IMR-90 (cell line): Measurements from ENCODE around the gene PFKP. TPM values are rescaled to one million over a fixed set of nuclear protein-coding genes. Genes with fewer than 3 reads are reported as not detected.

Source experiments
- ATAC-seq: fragments of 200-7000 bp; cut with Tn5 transposase; 2 replicates; pipeline ENCODE4 v1.9.1; 2020; ENCODE audit warnings: low read depth, mild to moderate bottlenecking, moderate library complexity
- BruUV-seq: library from RNA; stranded (reverse); fragments of 400-500 nt; replicated peaks from 2 replicates; lab custom pipeline; 2021; lab: Mats Ljungman, UMichigan
- CTCF ChIA-PET: fragments of 300-600 bp; formaldehyde crosslinking; extraction: SDS; loops from one replicate; lab custom pipeline; 2021; ENCODE audit warnings: antibody characterized with exemption; lab: Yijun Ruan, JAX
- POLR2A ChIA-PET: fragments of 300-600 bp; sonication (Branson Sonifier 250); formaldehyde crosslinking; loops from one replicate; lab custom pipeline; 2022; ENCODE audit warnings: antibody characterized with exemption; ENCODE audit not compliant: unreplicated experiment; lab: Charles Lee
- DNase-seq: peaks from one replicate; pipeline ENCODE4 v3.0.0; 2013
- H2AFZ ChIP-seq: replicated peaks from 2 replicates; pipeline ENCODE3; 2013; ENCODE audit warnings: low read length, mild to moderate bottlenecking; ENCODE audit not compliant: poor library complexity
- H2AK5ac ChIP-seq: 2 replicates; pipeline ENCODE4 v1.6.1; 2013; ENCODE audit warnings: low read depth, low read length, inconsistent platforms
- H2AK9ac ChIP-seq: replicated peaks from 2 replicates; pipeline ENCODE3; 2013; ENCODE audit warnings: mild to moderate bottlenecking, low read depth, low read length, moderate library complexity; ENCODE audit not compliant: poor library complexity
- H2BK120ac ChIP-seq: 2 replicates; pipeline ENCODE4 v1.6.1; 2013; ENCODE audit warnings: low read depth, low read length, inconsistent platforms
- H2BK15ac ChIP-seq: 3 replicates; pipeline ENCODE4 v1.6.1; 2013; ENCODE audit warnings: low read depth, low read length, inconsistent platforms
- H2BK20ac ChIP-seq: 2 replicates; pipeline ENCODE4 v1.6.1; 2013; ENCODE audit warnings: low read depth, mild to moderate bottlenecking, inconsistent platforms, low read length, moderate library complexity
- H2BK5ac ChIP-seq: 2 replicates; pipeline ENCODE4 v1.6.1; 2013; ENCODE audit warnings: mild to moderate bottlenecking, low read depth, low read length, inconsistent platforms; ENCODE audit not compliant: poor library complexity, severe bottlenecking
- H3K14ac ChIP-seq: replicated peaks from 2 replicates; pipeline ENCODE4 v1.6.1; 2013; ENCODE audit warnings: low read depth, low read length, inconsistent platforms
- H3K18ac ChIP-seq: 2 replicates; pipeline ENCODE4 v1.6.1; 2013; ENCODE audit warnings: low read depth, low read length, control low read depth
- H3K23ac ChIP-seq: 2 replicates; pipeline ENCODE4 v1.6.1; 2013; ENCODE audit warnings: low read depth, low read length, inconsistent platforms
- H3K27ac ChIP-seq: 2 replicates; pipeline ENCODE4 v1.5.1; 2013; ENCODE audit warnings: mild to moderate bottlenecking, control low read depth, low read length; ENCODE audit not compliant: insufficient read depth
- H3K27me3 ChIP-seq: 2 replicates; pipeline ENCODE4 v1.6.1; 2013; ENCODE audit warnings: low read length; ENCODE audit not compliant: control insufficient read depth, insufficient read depth
- H3K36me3 ChIP-seq: 2 replicates; pipeline ENCODE4 v1.6.1; 2013; ENCODE audit warnings: low read length, mixed read lengths; ENCODE audit not compliant: control insufficient read depth, insufficient read depth
- H3K4ac ChIP-seq: 2 replicates; pipeline ENCODE4 v1.6.1; 2013; ENCODE audit warnings: low read depth, low read length, inconsistent platforms
- H3K4me1 ChIP-seq: 2 replicates; pipeline ENCODE4 v1.6.1; 2013; ENCODE audit warnings: low read length, mixed read lengths; ENCODE audit not compliant: control insufficient read depth, insufficient read depth
- H3K4me2 ChIP-seq: 2 replicates; pipeline ENCODE4 v1.6.1; 2013; ENCODE audit warnings: low read depth, mild to moderate bottlenecking, control low read depth, low read length, moderate library complexity
- H3K4me3 ChIP-seq: 2 replicates; pipeline ENCODE4 v1.5.1; 2013; ENCODE audit warnings: low read depth, mild to moderate bottlenecking, control low read depth, low read length, moderate library complexity; ENCODE audit not compliant: insufficient read depth
- H3K56ac ChIP-seq: 2 replicates; pipeline ENCODE4 v1.6.1; 2013; ENCODE audit warnings: low read length, inconsistent platforms; ENCODE audit not compliant: insufficient read depth; ENCODE audit errors: extremely low read depth
- H3K79me1 ChIP-seq, 2 experiments: 2 replicates each; pipeline ENCODE4 v1.6.1; 2013; ENCODE audit warnings: low read length in 2 of 2, inconsistent platforms in 1 of 2, low read depth in 1 of 2
- H3K9ac ChIP-seq: 2 replicates; pipeline ENCODE4 v1.6.1; 2013; ENCODE audit warnings: low read depth, low read length, control low read depth
- H3K9me1 ChIP-seq: 2 replicates; pipeline ENCODE4 v1.6.1; 2013; ENCODE audit warnings: low read length, inconsistent platforms; ENCODE audit not compliant: insufficient read depth
- H3K9me3 ChIP-seq: 2 replicates; pipeline ENCODE4 v1.6.1; 2013; ENCODE audit warnings: low read length; ENCODE audit not compliant: control insufficient read depth, insufficient read depth
- H4K20me1 ChIP-seq: 2 replicates; pipeline ENCODE4 v1.6.1; 2013; ENCODE audit warnings: low read length, inconsistent platforms; ENCODE audit not compliant: insufficient read depth
- H4K5ac ChIP-seq: 2 replicates; pipeline ENCODE4 v1.6.1; 2013; ENCODE audit warnings: mild to moderate bottlenecking, low read depth, low read length, control low read depth
- H4K8ac ChIP-seq, 2 experiments: 2 replicates each; pipeline ENCODE4 v1.6.1; 2013; ENCODE audit warnings: low read depth in 2 of 2, low read length in 2 of 2, control low read depth in 1 of 2, inconsistent platforms in 1 of 2
- H4K91ac ChIP-seq: 2 replicates; pipeline ENCODE4 v1.6.1; 2013; ENCODE audit warnings: low read depth, low read length, inconsistent platforms; ENCODE audit not compliant: insufficient read depth
- BHLHE40 ChIP-seq: fragments of 150-350 bp; IDR thresholded peaks from 2 replicates; pipeline ENCODE4 v1.6.1; 2016; ENCODE audit warnings: mild to moderate bottlenecking, low read depth, low read length
- CEBPB ChIP-seq: IDR thresholded peaks from 2 replicates; pipeline ENCODE4 v1.6.1; 2012; ENCODE audit warnings: low read depth, low read length, improper control_type of control experiment
- CHD1 ChIP-seq: IDR thresholded peaks from 2 replicates; pipeline ENCODE4 v1.6.1; 2012; ENCODE audit warnings: low read depth, low read length, improper control_type of control experiment
- ELK1 ChIP-seq: fragments of 150-350 bp; IDR thresholded peaks from 2 replicates; pipeline ENCODE4 v1.6.1; 2016; ENCODE audit warnings: low read depth, mild to moderate bottlenecking, low read length, moderate library complexity, borderline replicate concordance
- FOS ChIP-seq: fragments of 150-350 bp; IDR thresholded peaks from 2 replicates; pipeline ENCODE4 v1.6.1; 2016; ENCODE audit warnings: low read depth, low read length
- MAFK ChIP-seq: IDR thresholded peaks from 2 replicates; pipeline ENCODE4 v1.6.1; 2012; ENCODE audit warnings: low read depth, low read length, improper control_type of control experiment
- MAZ ChIP-seq: IDR thresholded peaks from 2 replicates; pipeline ENCODE4 v1.6.1; 2012; ENCODE audit warnings: low read depth, mild to moderate bottlenecking, low read length, improper control_type of control experiment, moderate library complexity, borderline replicate concordance
- MXI1 ChIP-seq: IDR thresholded peaks from 2 replicates; pipeline ENCODE4 v1.6.1; 2012; ENCODE audit warnings: low read depth, mild to moderate bottlenecking, low read length, moderate library complexity, borderline replicate concordance
- NFE2L2 ChIP-seq: fragments of 150-350 bp; IDR thresholded peaks from 2 replicates; pipeline ENCODE4 v1.6.1; 2016; ENCODE audit warnings: low read depth, mild to moderate bottlenecking, low read length
- POLR2A ChIP-seq: IDR thresholded peaks from 2 replicates; pipeline ENCODE4 v1.6.1; 2012; ENCODE audit warnings: mild to moderate bottlenecking, low read depth, low read length
- RAD21 ChIP-seq: IDR thresholded peaks from 2 replicates; pipeline ENCODE4 v1.6.1; 2012; ENCODE audit warnings: low read length, improper control_type of control experiment
- RCOR1 ChIP-seq: IDR thresholded peaks from 2 replicates; pipeline ENCODE4 v1.6.1; 2012; ENCODE audit warnings: mild to moderate bottlenecking, low read length, improper control_type of control experiment; ENCODE audit not compliant: insufficient replicate concordance
- RFX5 ChIP-seq: IDR thresholded peaks from 2 replicates; pipeline ENCODE4 v1.8.0; 2012; ENCODE audit warnings: low read depth, mild to moderate bottlenecking, low read length, moderate library complexity
- SMC3 ChIP-seq: fragments of 150-350 bp; IDR thresholded peaks from 2 replicates; pipeline ENCODE4 v1.6.1; 2016; ENCODE audit warnings: low read depth, mild to moderate bottlenecking, antibody characterized with exemption, low read length, moderate library complexity
- WGBS, 2 experiments: methylation state at CpG; one replicate each; pipeline versions ENCODE4 v1.1.5 to v1.1.7; 2013; ENCODE audit warnings: missing lambda C conversion rate in 2 of 2; ENCODE audit not compliant: insufficient read length in 1 of 2; ENCODE audit errors: extremely low coverage in 2 of 2; 5-methylcytosine and 5-hydroxymethylcytosine counted together
- dilution Hi-C: fragments of 300-500 bp; cut with HindIII; formaldehyde crosslinking; loops from one replicate; pipeline ENCODE4 v1.14.3; 2018; ENCODE audit warnings: low sequenced_read_pairs; ENCODE audit not compliant: unreplicated experiment
- in situ Hi-C: fragments of 300-500 bp; cut with MboI; formaldehyde crosslinking; loops from 3 replicates; pipeline ENCODE4 v1.14.3; 2019; ENCODE audit warnings: low sequenced_read_pairs, inconsistent platforms, mixed read lengths
- intact Hi-C: fragments of 100-400 bp; cut with micrococcal nuclease; formaldehyde crosslinking; loops from 2 replicates; pipeline ENCODE4 v1.10.0; 2022
- polyA plus RNA-seq, 3 experiments: library from polyadenylated mRNA; depleted of rRNA; stranded (reverse); fragments of >200 nt; gene quantifications; 2 replicates each; pipeline ENCODE4 v1.2.3, GENCODE V29; 2012; ENCODE audit warnings: low replicate concordance in 1 of 3
- total RNA-seq: library from RNA; depleted of rRNA; stranded (reverse); fragments of >200 nt; gene quantifications from 2 replicates; pipeline ENCODE4 v1.2.3, GENCODE V29; 2012
- TF ChIP-seq, protein P1 (sequence below): fragments of 150-350 bp; IDR thresholded peaks from 2 replicates; pipeline ENCODE4 v1.6.1; 2017; ENCODE audit warnings: mild to moderate bottlenecking, antibody characterized with exemption, low read length, low read depth
- TF ChIP-seq, protein P2 (sequence below): conservative IDR thresholded peaks from 2 replicates; pipeline ENCODE4 v1.5.1; 2012; ENCODE audit warnings: mild to moderate bottlenecking, low read depth, low read length, improper control_type of control experiment

The PFKP gene
- total and polyA plus RNA-seq, 2 of the 4 experiments (the other 2 are of a cell fraction) = 223 to 294 TPM

GRCh38 chr10:3118641-3119091, 51.3 kb downstream of the PFKP start:
- H2BK20ac ChIP-seq = no peak overlapping the region
- no peaks in the 10 kb centered on the region for H3K4me1 ChIP-seq
- 97% methylated on average over 19 of the region's 32 CpGs; no CpG with 5 or more reads in 1 of the 2 experiments for WGBS, 2 experiments
- no peak overlapping the region for H2AK9ac ChIP-seq
- DNase-seq (no peak), ATAC-seq (no peak)
- ChIA-PET POLR2A (no interaction called here), CTCF (no interaction called here)
- no peak overlapping the region for H3K9ac ChIP-seq
- H3K18ac ChIP-seq = no peak overlapping the region
- peaks cover 76% of the 10 kb centered on the region for H3K36me3 ChIP-seq
- no peak overlapping the region for H2BK5ac ChIP-seq
- no peaks in the 10 kb centered on the region for H3K27me3 ChIP-seq
- H2AK5ac ChIP-seq = no peak overlapping the region
- no peak overlapping the region for H4K8ac ChIP-seq
- no TSS peak for BruUV-seq
- no peak overlapping the region for H2BK15ac ChIP-seq
- no peak overlapping the region; the same call in 1 of the 2 replicates for H3K56ac ChIP-seq
- H4K91ac ChIP-seq = no peak overlapping the region
- no peak overlapping the region for H4K5ac ChIP-seq
- H3K4me3 ChIP-seq = no peak overlapping the region
- H3K79me1 ChIP-seq = peaks cover 40 to 46% of the 10 kb centered on the region in 2 experiments
- peaks cover 5% of the 10 kb centered on the region; the same call in 1 of the 2 replicates for H3K9me1 ChIP-seq
- no peak for TF ChIP-seq RCOR1
- no peak for TF ChIP-seq CEBPB
- TF ChIP-seq ELK1 = no peak
- TF ChIP-seq SMC3 = no peak
- TF ChIP-seq, protein P1, sequence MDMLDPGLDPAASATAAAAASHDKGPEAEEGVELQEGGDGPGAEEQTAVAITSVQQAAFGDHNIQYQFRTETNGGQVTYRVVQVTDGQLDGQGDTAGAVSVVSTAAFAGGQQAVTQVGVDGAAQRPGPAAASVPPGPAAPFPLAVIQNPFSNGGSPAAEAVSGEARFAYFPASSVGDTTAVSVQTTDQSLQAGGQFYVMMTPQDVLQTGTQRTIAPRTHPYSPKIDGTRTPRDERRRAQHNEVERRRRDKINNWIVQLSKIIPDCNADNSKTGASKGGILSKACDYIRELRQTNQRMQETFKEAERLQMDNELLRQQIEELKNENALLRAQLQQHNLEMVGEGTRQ = no peak
- TF ChIP-seq BHLHE40 = no peak
- no peak for TF ChIP-seq RFX5
- TF ChIP-seq FOS = no peak
- no peak for TF ChIP-seq CHD1
- no peak for TF ChIP-seq POLR2A
- TF ChIP-seq MXI1 = no peak
- TF ChIP-seq NFE2L2 = no peak
- no peak for TF ChIP-seq RAD21
- TF ChIP-seq, protein P2, sequence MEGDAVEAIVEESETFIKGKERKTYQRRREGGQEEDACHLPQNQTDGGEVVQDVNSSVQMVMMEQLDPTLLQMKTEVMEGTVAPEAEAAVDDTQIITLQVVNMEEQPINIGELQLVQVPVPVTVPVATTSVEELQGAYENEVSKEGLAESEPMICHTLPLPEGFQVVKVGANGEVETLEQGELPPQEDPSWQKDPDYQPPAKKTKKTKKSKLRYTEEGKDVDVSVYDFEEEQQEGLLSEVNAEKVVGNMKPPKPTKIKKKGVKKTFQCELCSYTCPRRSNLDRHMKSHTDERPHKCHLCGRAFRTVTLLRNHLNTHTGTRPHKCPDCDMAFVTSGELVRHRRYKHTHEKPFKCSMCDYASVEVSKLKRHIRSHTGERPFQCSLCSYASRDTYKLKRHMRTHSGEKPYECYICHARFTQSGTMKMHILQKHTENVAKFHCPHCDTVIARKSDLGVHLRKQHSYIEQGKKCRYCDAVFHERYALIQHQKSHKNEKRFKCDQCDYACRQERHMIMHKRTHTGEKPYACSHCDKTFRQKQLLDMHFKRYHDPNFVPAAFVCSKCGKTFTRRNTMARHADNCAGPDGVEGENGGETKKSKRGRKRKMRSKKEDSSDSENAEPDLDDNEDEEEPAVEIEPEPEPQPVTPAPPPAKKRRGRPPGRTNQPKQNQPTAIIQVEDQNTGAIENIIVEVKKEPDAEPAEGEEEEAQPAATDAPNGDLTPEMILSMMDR = no peak
- no peak for TF ChIP-seq MAFK
- TF ChIP-seq MAZ = no peak
- dilution Hi-C loops = no loop called here
- no peak overlapping the region for H3K4ac ChIP-seq
- no peak overlapping the region for H3K4me2 ChIP-seq
- H2AFZ ChIP-seq = no peak overlapping the region
- no peak overlapping the region for H3K23ac ChIP-seq
- no peak overlapping the region for H2BK120ac ChIP-seq
- in situ Hi-C loops = no loop called here
- H3K9me3 ChIP-seq = no peaks in the 10 kb centered on the region
- intact Hi-C loops = no loop called here
- peaks cover 3% of the 10 kb centered on the region for H4K20me1 ChIP-seq
- no peak overlapping the region for H3K27ac ChIP-seq
- no peak overlapping the region for H3K14ac ChIP-seq
